AG08395 (cell line): ENCODE data around the gene MMP15.
"Not testable (repeated sequence)": the region's sequence is repeated elsewhere in the genome, so short reads cannot be mapped to it uniquely, and the experiment has no call there.

ENCODE experiments used
- DNase-seq: peaks from one replicate; pipeline ENCODE4 v3.0.0; 2012; ENCODE audit warnings: mixed read lengths, low spot score

Gene MMP15

DNA sequence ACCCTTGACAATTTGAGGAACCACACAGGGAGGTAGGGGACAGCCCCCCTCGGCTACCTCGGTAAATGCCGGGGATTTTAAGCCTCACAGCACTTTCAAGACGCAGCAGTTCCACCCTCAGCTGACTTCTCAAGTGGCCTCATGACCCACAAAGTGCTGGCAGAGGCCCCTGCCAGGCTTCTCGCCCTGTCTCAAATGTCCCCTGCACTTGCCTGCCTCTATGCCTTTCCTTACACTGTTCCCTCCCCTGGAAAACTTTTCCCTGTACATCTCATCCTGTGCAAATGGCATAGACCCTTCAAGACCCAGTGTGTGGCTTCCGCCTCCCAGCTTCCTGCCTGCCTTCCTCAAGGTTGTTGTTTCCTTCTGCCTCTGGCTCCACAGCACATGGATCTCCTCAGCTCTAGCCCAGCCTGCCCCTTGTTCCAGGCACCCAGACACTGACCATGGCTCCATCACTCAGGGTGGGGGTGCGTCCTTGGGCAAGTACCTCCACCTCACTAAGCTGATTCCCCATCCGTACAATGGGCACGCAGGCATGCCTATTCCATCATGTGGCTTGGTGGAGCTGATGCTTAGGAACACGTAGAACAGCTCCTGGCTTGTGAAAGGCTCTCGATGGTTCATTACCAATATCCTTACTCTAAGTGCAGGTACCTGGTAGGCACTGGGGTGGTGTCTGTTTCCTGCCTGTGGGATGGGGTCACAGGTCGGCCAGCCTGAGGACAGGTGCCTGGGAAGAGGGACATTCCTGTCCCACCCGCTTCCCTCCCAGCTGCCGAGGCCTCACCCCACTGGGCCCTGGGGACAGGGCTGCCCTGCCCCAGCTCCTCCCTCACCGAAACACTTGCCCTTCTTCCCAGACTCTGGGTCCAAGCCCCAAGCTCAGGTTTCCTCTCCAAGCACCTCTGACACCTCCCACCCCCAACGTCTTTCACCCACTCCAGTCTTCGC is 24.0 kb downstream of the MMP15 start:
- DNase-seq: no peak

DNA sequence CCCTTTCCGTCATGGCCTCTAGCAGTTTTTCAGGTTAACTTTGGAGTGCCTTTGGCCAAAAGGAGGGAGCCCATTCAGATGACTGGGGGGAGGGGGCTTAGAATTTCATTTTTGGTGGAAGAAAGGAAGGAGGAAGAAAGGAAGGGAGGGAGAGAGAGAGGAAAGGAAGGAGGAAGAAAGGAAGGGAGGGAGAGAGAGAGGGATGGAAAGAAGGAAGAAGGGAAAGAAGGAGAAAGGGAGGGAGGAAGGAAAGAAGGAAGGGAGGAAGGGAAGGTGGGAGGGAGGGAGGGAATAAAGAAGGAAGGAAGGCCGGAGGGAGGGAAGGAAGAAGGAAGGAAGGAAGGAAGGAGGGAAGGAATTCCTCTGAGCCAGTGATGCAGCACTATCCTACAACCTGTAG is 25.7 kb downstream of the MMP15 start:
- DNase-seq: no peak

DNA sequence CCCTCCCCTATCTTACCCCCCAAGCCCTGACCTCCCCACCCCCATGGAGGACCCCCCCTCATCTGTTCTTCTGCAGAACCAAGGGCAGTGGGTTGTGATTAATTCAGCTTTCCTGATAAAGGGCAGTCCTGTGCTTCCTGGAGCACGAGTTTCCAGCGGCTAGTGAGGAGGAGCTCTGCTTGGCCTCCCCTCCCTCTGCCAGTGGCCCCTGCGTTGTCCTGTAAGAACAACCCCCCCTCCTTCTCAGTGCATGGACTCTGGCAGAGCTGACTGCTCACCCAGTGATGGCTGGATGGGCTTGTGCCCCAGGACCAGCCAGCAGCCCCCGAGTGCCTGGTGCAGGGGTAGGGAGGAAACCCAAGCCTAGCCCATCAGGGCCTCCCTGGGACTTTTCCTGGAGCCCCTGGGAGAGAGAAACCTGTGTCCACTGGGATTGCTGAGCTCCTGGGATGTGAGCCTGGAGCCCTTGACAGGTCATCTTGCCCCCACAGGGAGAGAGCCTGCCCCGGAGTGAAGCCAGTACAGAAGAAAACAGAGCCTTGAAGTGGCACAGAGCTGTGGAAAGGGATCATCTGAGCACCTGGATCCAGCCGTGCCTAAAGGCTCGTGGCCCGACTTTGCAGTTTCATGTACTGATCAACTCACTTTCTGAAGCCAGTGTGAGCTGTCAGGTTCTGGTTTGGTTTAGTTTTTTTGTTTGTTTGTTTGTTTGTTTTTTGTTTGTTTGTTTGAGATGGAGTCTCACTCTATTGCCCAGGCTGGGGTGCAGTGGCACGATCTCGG is 26.5 kb downstream of the MMP15 start:
- no peak for DNase-seq

DNA sequence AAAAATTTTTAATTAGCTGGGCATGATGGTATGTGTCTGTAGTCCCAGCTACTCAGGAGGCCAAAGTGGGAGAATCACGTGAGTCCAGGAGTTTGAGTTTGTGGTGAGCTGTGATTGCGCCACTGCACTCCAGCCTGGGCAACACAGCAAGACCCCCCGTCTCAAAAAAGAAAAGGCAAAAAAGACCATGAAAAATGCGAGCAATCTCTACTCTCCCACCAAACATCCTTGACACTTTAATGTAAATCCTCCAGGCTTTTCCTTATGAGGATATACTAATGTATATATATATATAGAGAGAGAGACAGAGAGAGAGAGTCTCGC is 28.1 kb downstream of the MMP15 start:
- DNase-seq: no peak

DNA sequence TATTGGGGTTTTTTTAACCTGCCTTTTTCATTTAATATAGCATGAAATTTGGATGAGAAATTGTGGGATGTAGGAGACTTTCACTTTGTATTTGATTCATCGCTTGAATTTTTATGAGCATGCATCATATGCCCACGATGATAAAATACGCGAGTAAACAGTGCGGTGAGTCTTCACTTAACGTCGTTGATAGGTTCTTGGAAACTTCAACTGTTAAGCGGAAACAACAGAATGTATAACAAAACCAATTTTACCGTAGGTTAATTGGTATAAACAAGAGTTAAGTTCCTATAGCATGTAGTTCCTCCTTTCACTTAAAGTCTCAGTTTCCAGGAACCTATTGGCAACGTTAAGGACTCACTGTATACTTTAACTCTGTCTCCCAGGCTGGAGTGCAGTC is 28.7 kb downstream of the MMP15 start:
- no peak for DNase-seq

DNA sequence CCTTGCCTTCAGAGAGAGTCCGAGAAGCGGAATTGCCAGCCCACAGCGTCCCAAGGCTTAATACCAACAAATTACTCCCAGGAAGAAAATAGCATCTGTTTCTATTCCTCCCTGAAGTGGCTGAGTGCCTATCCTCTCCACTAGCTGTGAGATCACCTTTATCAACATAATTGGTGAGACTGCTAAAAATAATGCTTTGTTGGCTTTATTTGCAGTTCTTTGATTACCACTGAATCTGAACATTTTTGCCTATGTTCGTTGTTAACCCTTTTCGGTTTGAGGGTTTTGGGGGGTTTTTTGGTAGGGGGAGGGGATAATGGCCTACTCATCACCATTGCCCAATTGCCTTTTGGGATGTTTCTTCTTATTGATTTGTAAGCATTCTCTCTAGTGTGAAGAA is 31.0 kb downstream of the MMP15 start:
- no peak for DNase-seq

DNA sequence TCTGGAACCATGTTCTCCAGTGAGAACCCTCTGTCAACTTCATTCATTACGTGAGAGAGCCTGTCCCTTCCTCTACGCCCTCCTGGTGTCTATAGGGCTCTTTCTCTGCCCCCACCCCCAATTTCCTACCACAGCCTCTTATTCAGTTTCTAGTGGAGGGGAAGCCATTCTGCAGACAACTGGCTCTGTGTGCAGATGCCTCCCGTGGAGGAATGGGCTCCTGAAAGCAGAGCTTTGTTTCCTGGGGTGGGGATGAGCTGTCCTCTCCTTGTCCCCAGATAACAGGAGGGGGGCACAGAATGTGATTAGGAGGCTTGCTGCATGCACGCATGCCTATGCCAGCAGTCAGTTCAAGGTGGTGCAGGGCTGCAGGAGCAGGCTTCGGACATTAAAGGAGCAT is 31.6 kb downstream of the MMP15 start:
- DNase-seq: no peak

DNA sequence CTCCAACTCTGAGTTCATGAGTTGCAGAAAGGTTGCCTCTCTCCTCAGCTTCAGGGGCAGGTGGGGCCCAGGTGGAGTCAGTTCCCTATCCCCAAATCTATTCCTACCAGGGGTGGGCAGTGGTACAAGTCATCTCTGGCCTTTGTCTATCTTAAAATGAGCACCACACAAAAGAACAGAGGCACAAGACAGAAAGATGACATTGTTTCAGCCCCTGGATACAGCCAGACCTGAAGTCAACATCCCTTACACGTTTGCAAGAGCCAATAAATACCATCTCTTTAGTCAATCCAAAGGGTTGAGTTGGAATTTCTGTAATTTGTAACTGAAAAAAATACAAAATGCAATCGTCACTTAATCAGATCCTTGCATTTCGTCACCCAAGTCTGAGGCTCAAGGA is 32.2 kb downstream of the MMP15 start:
- DNase-seq: no peak

DNA sequence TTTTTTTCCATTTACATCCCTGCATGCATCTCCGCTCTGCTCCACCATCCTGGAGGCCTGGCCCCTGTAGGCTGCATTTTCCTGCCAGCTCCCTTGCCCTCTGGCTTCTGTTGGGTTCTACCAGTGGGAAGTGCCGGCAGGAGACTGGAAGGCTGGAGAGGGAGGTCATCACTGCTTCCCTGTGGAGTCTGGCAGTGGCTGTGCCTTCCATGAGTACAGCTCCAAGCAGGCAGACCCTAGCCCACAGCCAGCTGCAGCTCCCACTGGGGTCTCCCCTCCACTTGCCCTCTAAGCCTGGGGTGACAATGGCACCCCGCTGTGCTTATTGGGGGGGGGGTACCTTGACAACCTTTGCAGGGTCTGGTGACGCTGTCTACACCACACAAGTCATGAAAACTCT is 37.3 kb downstream of the MMP15 start:
- DNase-seq: no peak

DNA sequence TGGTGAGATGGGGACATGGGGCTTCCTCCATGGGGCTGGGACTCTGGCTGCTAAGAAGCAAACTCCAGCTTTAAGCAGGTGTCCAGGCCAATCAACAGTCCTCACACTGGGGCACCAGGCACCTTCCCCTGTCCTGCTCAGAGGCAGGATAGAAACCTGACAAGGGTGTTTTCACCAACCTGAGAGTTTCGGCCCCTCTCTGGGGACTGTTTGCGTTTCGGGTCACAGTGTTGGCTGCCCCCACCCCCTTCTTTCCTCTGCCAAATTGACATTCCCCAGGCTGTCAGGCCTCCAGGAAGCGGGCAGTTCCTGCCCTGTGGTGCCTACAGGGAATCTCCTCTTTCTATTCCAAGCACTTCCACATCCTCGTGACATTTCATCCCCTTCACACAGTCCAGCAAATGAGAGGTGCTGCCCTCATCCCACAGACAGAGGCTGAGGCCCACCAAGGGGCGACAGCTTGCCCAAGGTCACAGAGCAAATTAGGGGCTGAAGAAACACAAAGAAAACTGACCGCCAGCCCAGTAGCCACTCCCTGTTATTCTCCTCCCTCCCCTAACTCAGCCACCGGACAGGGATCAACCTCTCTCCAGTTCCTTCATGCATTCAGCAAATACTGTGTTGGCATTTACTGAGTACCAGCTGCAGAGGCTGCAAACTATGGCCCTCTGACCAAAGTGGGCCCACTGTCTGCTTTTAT is 38.0 kb downstream of the MMP15 start:
- DNase-seq: no peak

DNA sequence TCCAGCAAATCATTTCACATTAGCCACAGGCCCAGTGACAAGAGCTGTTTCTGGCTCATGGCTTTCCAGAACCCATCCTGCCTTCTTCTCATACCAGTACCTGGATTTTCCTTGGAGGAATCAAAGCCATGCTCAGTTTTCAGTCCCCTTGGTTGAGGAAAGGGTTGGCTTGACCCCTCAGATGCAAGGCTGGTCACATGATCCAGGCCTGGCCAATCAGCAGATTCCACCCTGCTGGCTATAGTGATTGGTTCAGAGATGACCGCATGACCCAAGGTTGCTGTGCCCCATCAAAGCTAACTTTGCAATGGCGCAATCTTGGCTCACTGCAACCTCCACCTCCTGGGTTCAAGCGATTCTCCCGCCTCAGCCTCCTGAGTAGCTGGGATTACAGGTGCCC is 45.0 kb downstream of the MMP15 start:
- no peak for DNase-seq

DNA sequence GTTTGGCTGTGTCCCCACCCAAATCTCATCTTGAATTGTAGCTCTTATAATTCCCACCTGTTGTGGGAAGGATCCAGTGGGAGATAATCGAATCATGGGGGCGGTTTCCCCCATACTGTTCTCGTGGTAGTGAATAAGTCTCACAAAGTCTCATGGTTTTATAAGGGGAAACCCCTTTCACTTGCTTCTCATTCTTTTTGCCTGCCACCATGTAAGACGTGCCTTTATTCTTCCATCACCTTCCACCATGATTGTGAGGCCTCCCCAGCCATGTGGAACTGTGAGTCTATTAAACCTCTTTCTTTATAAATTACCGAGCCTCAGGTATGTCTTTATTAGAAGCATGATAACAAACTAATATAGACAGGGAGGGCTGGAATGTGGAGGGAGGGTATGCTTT is 46.6 kb downstream of the MMP15 start:
- DNase-seq: not testable (repeated sequence)

DNA sequence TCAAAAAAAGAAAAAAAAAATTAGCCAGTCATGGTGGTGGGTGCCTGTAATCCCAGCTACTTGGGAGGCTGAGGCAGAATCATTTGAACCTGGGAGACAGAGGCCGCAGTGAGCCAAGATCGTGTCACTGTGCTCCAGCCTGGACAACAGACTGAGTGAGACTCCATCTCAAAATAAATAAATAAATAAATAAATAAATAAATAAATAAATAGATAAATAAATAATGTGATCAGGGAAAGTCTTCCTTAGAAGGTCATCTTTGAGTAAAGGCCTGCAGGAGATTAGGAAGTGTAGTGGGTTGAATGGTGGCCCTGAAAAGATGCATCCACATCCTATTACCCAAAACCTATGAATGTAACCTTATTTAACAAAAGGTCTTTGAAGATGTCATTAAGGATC is 47.5 kb downstream of the MMP15 start:
- DNase-seq: not testable (repeated sequence)

DNA sequence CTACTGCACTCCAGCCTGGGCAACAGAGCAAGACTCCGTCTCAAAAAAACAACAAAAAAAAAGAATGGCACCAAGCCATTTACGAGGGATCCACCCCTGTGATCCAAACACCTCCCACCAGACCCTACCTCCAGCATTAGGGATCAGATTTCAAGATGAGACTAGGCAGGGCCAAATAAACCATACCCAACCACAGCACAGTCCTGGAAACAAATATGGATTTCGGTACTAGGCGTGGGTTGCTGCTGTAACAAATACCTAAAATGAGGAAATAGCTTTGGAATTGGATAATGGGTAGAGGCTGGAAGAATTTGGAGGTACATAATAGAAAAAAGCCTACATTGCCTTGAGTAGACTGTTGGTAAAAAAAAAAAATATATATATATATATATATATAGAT is 49.1 kb downstream of the MMP15 start:
- DNase-seq: no peak

DNA sequence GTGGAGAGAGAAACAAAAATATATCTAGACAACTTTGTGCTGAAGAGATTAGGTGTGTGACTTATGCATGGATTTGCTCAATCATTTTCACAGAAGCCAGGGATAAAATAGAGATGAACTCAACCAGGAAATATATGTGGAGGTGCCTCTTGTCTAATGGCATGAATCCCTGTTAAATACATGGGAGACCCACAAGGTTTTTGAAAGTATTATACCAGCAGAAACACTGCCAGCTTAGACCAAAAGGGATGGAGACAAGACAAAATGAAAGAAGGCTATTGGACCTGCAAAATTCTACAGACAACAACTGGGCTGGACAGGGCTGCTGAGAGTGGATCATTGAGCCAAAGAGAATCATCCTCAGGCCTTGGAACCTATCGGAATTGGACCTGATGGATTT is 51.0 kb downstream of the MMP15 start:
- DNase-seq: no peak

DNA sequence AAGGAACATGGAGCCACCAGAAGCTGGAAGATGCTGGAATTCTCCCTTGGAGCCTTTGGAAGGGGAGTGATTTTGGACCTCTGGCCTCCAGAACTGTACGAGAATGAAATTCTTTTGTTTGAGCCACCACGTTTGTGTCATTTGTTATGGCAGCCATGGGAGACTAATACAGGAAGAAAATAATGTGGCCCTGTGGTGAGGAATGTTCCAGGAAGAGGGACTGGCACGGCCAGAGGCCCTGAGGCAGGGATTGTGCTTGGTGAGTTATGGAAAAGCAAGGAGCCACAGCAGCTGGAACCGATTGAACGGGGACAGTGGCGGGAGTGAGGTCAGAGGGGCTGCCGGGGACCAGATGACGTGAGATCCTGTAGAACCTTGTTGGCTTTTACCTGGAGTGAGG is 52.2 kb downstream of the MMP15 start:
- DNase-seq: no peak

DNA sequence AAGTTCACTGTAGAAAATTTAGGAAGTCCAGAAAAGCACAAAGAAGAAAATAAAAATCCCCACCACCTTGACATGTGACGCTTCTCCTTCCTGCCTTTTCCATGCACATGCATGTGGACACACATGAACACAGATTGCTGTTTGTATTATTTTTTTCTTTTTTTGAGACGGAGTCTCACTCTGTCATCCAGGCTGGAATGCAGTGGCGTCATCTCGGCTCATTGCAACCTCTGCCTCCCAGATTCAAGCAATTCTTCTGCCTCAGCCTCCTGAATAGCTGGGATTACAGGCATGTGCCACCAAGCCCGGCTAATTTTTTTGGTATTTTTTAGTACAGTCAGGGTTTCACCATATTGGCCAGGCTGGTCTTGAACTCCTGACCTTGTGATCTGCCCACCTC is 55.1 kb downstream of the MMP15 start:
- DNase-seq: not testable (repeated sequence)

DNA sequence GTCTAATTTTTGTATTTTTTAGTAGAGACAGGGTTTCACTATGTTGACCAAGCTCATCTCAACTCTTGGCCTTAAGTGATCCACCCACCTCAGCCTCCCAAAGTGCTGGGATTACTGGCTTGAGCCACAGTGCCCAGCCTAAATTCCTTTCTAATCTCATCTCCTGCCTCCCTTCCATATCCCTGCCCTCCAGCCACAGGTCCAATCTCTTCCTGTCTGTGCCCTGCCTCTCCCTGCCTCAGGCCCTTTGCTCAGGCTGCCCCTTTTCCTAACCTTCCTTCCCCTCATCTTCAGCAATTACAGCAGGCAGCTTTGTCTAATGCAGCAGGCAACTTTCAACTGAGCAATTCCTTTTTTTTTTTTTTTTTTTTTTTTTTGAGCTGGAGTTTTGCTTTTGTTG is 56.8 kb downstream of the MMP15 start:
- DNase-seq: no peak

DNA sequence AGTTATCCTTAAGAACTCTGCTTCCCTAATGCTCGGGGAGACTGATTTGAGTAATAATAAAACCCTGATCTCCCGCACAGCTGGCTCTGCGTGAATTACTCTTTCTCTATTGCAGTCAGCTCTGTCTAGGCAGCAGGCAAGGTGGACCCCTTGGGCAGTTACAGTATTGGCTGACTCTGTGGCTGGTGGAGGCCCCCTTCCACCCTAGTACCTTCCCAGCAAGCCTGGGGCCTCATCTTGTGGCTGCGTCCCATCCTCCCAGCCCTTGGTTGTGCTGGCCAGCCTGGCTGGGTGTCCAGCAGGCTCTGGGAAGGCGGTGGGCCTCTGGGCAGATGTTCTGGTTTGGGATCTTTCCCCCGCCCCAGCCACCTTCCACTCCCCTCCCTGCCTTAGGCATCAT is 59.1 kb downstream of the MMP15 start:
- DNase-seq: no peak

DNA sequence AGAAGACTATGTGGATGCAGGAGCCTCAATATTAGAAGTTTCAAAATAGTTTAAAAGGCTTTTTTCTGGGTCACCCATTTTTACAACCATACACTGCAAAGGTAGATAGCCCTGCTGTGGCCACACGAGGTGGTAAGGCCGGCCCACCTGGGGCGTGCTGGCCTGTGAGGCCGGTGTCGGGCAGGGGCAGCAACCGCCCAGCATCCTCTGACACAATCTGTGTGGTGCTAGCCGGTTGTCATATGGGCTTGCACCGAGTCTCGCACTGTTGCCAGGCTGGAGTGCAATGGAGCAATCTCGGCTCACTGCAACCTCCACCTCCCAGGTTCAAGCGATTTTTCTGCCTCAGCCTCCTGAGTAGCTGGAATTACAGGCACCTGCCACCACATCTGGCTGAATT is 59.6 kb downstream of the MMP15 start:
- DNase-seq: no peak

DNA sequence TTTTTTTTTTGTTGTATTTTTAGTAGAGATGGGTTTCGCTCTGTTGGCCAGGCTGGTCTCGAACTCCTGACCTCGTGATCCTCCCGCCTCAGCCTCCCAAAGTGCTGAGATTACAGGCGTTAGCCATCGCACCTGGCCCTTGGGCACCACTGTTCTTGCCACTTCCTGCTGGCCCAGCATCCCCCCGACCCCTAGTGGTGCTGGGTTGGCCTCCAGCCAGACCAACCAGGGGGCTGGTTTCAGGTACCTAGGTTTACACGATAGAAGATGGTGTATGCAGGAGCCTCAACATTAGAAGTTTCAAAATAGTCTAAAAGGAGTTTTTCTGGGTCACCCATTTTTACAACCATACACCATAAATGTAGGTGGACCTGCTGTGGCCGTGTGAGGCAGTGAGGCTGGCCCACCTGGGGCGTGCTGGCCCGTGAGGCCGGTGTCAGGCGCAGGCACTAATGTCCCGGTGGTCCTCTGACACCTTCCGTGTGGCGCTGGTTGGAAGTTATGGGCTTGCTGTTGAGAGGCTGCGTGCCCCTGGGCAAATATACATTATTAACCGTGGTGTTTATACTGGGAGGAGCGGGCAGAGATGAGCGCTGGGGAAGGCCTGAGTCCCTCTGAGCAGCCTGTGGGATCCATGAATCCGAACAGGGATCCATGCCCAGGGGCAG is 60.2 kb downstream of the MMP15 start:
- DNase-seq: no peak
